A549 (cell line): Measurements from ENCODE around the gene SS18L1. TPM values are rescaled to one million over a fixed set of nuclear protein-coding genes. Genes with fewer than 3 reads are reported as not detected.

ENCODE experiments used
- ATAC-seq, 2 experiments: fragments of 200-7000 bp in 1 of 2; fragments of >200 bp in 1 of 2; cut with Nextera tagmentation in 1 of 2; cut with Tn5 transposase in 1 of 2; 3 replicates each; pipeline versions ENCODE4 v1.8.0 to v1.9.1; 2018 to 2020; ENCODE audit warnings: mild to moderate bottlenecking in 1 of 2, moderate library complexity in 1 of 2
- CTCF ChIA-PET: fragments of 300-600 bp; sonication (Branson Sonifier 250); formaldehyde crosslinking; extraction: SDS; loops from one replicate; lab custom pipeline; 2021; ENCODE audit warnings: antibody characterized with exemption, inconsistent platforms; lab: Yijun Ruan, JAX
- POLR2A ChIA-PET: fragments of 350-600 bp; formaldehyde crosslinking; extraction: SDS; loops from one replicate; lab custom pipeline; 2021; ENCODE audit warnings: antibody characterized with exemption, inconsistent platforms; lab: Yijun Ruan, JAX
- DNase-seq, 2 experiments: peaks; one replicate each; pipeline versions ENCODE4 v3.0.0 to v3.0.0-alpha.2; 2011 to 2016; ENCODE audit warnings: low read depth in 1 of 2, low spot score in 1 of 2
- FAIRE-seq: peaks from 2 replicates; lab custom pipeline; 2011; peaks lifted over from hg19 to GRCh38; lab: Jason Lieb, UNC
- H3K27ac ChIP-seq, 2 experiments: fragments of >200 bp; sonication (Bioruptor Twin); formaldehyde crosslinking; 3 replicates each; pipeline ENCODE4 v1.5.1; 2016 to 2017
- H3K4me1 ChIP-seq: fragments of >200 bp; sonication (Bioruptor Twin); formaldehyde crosslinking; 3 replicates; pipeline ENCODE4 v1.6.1; 2016
- H3K4me2 ChIP-seq: fragments of >200 bp; sonication (Bioruptor Twin); formaldehyde crosslinking; 3 replicates; pipeline ENCODE4 v1.6.1; 2016
- H3K4me3 ChIP-seq: fragments of >200 bp; sonication (Bioruptor Twin); formaldehyde crosslinking; 3 replicates; pipeline ENCODE4 v1.5.1; 2016
- H3K9me3 ChIP-seq: fragments of >200 bp; sonication (Bioruptor Twin); formaldehyde crosslinking; 3 replicates; pipeline ENCODE4 v1.6.1; 2016
- BCL3 ChIP-seq: fragments of >200 bp; sonication (Bioruptor Twin); formaldehyde crosslinking; IDR thresholded peaks from 3 replicates; pipeline ENCODE4 v1.6.1; 2016
- EP300 ChIP-seq, 2 experiments: fragments of >200 bp; sonication (Bioruptor Twin); formaldehyde crosslinking; IDR thresholded peaks; 2 replicates in 1 of 2; 3 replicates in 1 of 2; pipeline ENCODE4 v1.6.1; 2016 to 2017
- ESRRA ChIP-seq: fragments of 150-350 bp; IDR thresholded peaks from 2 replicates; pipeline ENCODE4 v1.6.1; 2014; ENCODE audit warnings: mild to moderate bottlenecking, low read length, borderline replicate concordance
- KDM5A ChIP-seq: fragments of 200-600 bp; sonication (generic); IDR thresholded peaks from 2 replicates; pipeline ENCODE4 v1.6.1; 2016; ENCODE audit warnings: antibody characterized with exemption, mild to moderate bottlenecking
- MAFK ChIP-seq: fragments of 450-650 bp; IDR thresholded peaks from 2 replicates; pipeline ENCODE4 v1.6.1; 2014; ENCODE audit not compliant: partially characterized antibody
- MAZ ChIP-seq: fragments of 150-350 bp; IDR thresholded peaks from 2 replicates; pipeline ENCODE4 v1.6.1; 2014; ENCODE audit warnings: antibody characterized with exemption, low read depth, low read length, borderline replicate concordance
- NPAS2 ChIP-seq: fragments of 250-450 bp; sonication (Bioruptor Pico); IDR thresholded peaks from 2 replicates; pipeline ENCODE4 v1.8.0; 2022; ENCODE audit warnings: mild to moderate bottlenecking, moderate library complexity, borderline replicate concordance
- PHF8 ChIP-seq: fragments of 200-600 bp; sonication (generic); IDR thresholded peaks from 2 replicates; pipeline ENCODE4 v1.6.1; 2016; ENCODE audit warnings: low read depth, mild to moderate bottlenecking, antibody characterized with exemption, moderate library complexity, borderline replicate concordance
- POLR2A ChIP-seq: IDR thresholded peaks from 2 replicates; pipeline ENCODE4 v1.6.1; 2012; ENCODE audit warnings: mild to moderate bottlenecking, low read length
- RAD21 ChIP-seq, 2 experiments: fragments of >200 bp in 1 of 2; sonication (Bioruptor Twin) in 1 of 2; formaldehyde crosslinking in 1 of 2; IDR thresholded peaks in 1 of 2; conservative IDR thresholded peaks in 1 of 2; 2 replicates in 1 of 2; 3 replicates in 1 of 2; pipeline ENCODE4 v1.6.1; 2012 to 2018; ENCODE audit warnings: inconsistent platforms in 1 of 2
- RARB ChIP-seq: fragments of 250-450 bp; sonication (Bioruptor Pico); IDR thresholded peaks from 2 replicates; pipeline ENCODE4 v1.8.0; 2021; ENCODE audit warnings: mild to moderate bottlenecking, moderate library complexity
- SMC3 ChIP-seq: fragments of >200 bp; sonication (Bioruptor Twin); formaldehyde crosslinking; IDR thresholded peaks from 3 replicates; pipeline ENCODE4 v1.6.1; 2018; ENCODE audit warnings: inconsistent platforms
- ZC3H11A ChIP-seq: fragments of 450-650 bp; IDR thresholded peaks from 2 replicates; pipeline ENCODE4 v1.6.1; 2014; ENCODE audit warnings: antibody characterized with exemption, mild to moderate bottlenecking
- WGBS: methylation state at CpG from one replicate; pipeline ENCODE4 v1.1.6; 2017; ENCODE audit errors: missing lambda C conversion rate; 5-methylcytosine and 5-hydroxymethylcytosine counted together
- polyA plus RNA-seq, 4 experiments: library from polyadenylated mRNA; depleted of rRNA in 3 of 4; stranded (reverse); fragments of >200 nt; fragmentation: RNase III in 1 of 4; extraction: RNeasy Plus Mini Kit Qiagen cat#74134 plus additional on column Dnase treatment in 1 of 4; gene quantifications; 2 replicates in 3 of 4; 3 replicates in 1 of 4; pipeline ENCODE4 v1.2.3, GENCODE V29; 2011 to 2017
- TF ChIP-seq, protein P1 (sequence below): fragments of >200 bp; sonication (Bioruptor Twin); formaldehyde crosslinking; IDR thresholded peaks from 2 replicates; pipeline ENCODE4 v1.6.1; 2016
- TF ChIP-seq, protein P2 (sequence below): fragments of 250-450 bp; sonication (Bioruptor Pico); IDR thresholded peaks from 2 replicates; pipeline ENCODE4 v1.5.0; 2020; ENCODE audit warnings: low read depth, mild to moderate bottlenecking, moderate library complexity
- TF ChIP-seq, protein P3 (sequence below): fragments of 200-600 bp; sonication (generic); IDR thresholded peaks from 2 replicates; pipeline ENCODE4 v1.6.1; 2016; ENCODE audit warnings: antibody characterized with exemption, mild to moderate bottlenecking, moderate library complexity
- TF ChIP-seq, protein P4 (sequence below): IDR thresholded peaks from 2 replicates; pipeline ENCODE4 v1.6.1; 2012

Gene SS18L1
- polyA plus RNA-seq, 2 of the 4 experiments (the other 2 are of a cell fraction), result 7.4 to 13.1 TPM

GRCh38 chr20:62126141-62126540, 17.4 kb upstream of the SS18L1 start:
- TF ChIP-seq ZC3H11A, result no peak
- no peak for TF ChIP-seq SMC3
- TF ChIP-seq BCL3, result no peak
- no peak for TF ChIP-seq EP300 (IDR thresholded peaks at IDR 0.05)
- TF ChIP-seq, protein P1, sequence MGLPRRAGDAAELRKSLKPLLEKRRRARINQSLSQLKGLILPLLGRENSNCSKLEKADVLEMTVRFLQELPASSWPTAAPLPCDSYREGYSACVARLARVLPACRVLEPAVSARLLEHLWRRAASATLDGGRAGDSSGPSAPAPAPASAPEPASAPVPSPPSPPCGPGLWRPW, result no peak
- TF ChIP-seq NPAS2 (CRISPR knock-in tag), result no peak
- TF ChIP-seq POLR2A, result no peak
- no peak for TF ChIP-seq RARB (CRISPR knock-in tag)
- TF ChIP-seq PHF8, result no peak
- TF ChIP-seq, protein P2, sequence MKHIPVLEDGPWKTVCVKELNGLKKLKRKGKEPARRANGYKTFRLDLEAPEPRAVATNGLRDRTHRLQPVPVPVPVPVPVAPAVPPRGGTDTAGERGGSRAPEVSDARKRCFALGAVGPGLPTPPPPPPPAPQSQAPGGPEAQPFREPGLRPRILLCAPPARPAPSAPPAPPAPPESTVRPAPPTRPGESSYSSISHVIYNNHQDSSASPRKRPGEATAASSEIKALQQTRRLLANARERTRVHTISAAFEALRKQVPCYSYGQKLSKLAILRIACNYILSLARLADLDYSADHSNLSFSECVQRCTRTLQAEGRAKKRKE (CRISPR knock-in tag), result no peak
- DNase-seq (no peak), ATAC-seq (no peak), FAIRE-seq (no peak)
- CTCF ChIA-PET, result interaction anchor here (1.0 to 3.8 kb wide), 3 partner anchors 10 to 115 kb away, joined by 5 to 15 read pairs (median 11); no protein-coding TSS in a partner anchor
- H3K4me1 ChIP-seq, result peaks cover 11% of the 10 kb centered on the region
- H3K9me3 ChIP-seq, result no peaks in the 10 kb centered on the region
- POLR2A ChIA-PET, result no interaction called here
- no peak overlapping the region for H3K27ac ChIP-seq
- no peak overlapping the region for H3K4me2 ChIP-seq
- WGBS, result 95% methylated on average over 20 of the region's 20 CpGs
- no peak overlapping the region for H3K4me3 ChIP-seq

DNA sequence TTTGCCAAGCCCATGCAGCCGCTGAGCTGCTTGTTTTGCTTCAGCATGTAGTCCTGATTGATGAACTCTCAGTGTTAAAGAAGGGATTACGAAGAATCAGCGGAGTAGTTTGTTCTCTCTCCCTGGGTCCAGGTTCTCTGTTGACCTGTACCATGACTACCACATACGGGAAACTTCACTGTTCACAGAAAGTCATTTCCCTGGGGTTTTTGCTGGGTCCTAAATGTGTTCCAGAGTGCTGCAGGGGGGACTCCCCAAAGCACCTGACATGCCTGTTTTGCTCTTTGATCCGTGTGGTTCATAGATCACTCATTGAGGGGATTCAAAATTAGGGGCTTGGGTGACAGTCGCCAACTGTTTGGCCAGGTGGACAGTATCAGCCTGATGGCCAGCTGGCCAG, 15.8 kb upstream of the SS18L1 start:
- H3K4me1 ChIP-seq, result peaks cover 11% of the 10 kb centered on the region
- CTCF ChIA-PET, result interaction anchor here (1.6 to 3.0 kb wide), 3 partner anchors 8 to 117 kb away, joined by 8 to 15 read pairs (median 9); no protein-coding TSS in a partner anchor
- TF ChIP-seq RAD21 (conservative IDR thresholded peaks at IDR 0.05 in 1 of 2, IDR thresholded peaks at IDR 0.05 in 1 of 2) (no peak), MAZ (no peak), MAFK (no peak), ESRRA (no peak), KDM5A (no peak)
- TF ChIP-seq, protein P1, result no peak
- TF ChIP-seq, protein P2 (CRISPR knock-in tag), result no peak
- TF ChIP-seq, all 56 proteins: peak for 0
- H3K9me3 ChIP-seq, result no peaks in the 10 kb centered on the region
- no peak overlapping the region for H3K4me2 ChIP-seq
- DNase-seq (no peak), FAIRE-seq (no peak), ATAC-seq (no peak)
- H3K27ac ChIP-seq, result no peak overlapping the region
- 90% methylated on average over 6 of the region's 6 CpGs for WGBS
- no peak overlapping the region for H3K4me3 ChIP-seq
- POLR2A ChIA-PET, result interaction anchor here (0.6 kb wide), 1 partner anchor 259 kb away, joined by 5 read pairs; the partner anchor contains the start of gene RPS21

DNA sequence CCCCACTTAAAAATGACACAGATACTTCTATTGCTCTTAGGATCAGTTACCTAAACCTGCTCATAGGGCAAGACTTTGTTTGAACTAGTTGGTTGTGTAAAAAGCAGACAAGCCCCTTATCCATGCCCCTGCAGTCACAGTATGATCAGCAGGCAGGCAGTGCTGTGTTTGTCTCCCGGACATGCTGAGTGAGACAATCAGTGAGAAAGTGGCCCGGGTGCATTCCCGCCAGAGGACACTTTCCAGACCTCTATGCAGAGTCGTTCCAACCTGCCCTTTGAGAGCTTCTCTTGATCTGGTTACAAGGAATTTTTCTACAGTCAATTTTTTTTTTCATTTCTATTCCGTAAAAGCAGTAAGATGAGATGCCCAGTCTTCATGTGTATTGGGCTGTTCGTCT, 15.1 kb upstream of the SS18L1 start:
- Histone ChIP-seq H3K4me3 (no peak overlapping the region), H3K27ac (no peak overlapping the region), H3K4me1 (peaks cover 8% of the 10 kb centered on the region), H3K9me3 (no peaks in the 10 kb centered on the region), H3K4me2 (no peak overlapping the region)
- TF ChIP-seq, protein P3, sequence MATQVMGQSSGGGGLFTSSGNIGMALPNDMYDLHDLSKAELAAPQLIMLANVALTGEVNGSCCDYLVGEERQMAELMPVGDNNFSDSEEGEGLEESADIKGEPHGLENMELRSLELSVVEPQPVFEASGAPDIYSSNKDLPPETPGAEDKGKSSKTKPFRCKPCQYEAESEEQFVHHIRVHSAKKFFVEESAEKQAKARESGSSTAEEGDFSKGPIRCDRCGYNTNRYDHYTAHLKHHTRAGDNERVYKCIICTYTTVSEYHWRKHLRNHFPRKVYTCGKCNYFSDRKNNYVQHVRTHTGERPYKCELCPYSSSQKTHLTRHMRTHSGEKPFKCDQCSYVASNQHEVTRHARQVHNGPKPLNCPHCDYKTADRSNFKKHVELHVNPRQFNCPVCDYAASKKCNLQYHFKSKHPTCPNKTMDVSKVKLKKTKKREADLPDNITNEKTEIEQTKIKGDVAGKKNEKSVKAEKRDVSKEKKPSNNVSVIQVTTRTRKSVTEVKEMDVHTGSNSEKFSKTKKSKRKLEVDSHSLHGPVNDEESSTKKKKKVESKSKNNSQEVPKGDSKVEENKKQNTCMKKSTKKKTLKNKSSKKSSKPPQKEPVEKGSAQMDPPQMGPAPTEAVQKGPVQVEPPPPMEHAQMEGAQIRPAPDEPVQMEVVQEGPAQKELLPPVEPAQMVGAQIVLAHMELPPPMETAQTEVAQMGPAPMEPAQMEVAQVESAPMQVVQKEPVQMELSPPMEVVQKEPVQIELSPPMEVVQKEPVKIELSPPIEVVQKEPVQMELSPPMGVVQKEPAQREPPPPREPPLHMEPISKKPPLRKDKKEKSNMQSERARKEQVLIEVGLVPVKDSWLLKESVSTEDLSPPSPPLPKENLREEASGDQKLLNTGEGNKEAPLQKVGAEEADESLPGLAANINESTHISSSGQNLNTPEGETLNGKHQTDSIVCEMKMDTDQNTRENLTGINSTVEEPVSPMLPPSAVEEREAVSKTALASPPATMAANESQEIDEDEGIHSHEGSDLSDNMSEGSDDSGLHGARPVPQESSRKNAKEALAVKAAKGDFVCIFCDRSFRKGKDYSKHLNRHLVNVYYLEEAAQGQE, result no peak
- TF ChIP-seq, protein P4, sequence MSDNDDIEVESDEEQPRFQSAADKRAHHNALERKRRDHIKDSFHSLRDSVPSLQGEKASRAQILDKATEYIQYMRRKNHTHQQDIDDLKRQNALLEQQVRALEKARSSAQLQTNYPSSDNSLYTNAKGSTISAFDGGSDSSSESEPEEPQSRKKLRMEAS, result no peak
- ATAC-seq (no peak), FAIRE-seq (no peak), DNase-seq (no peak)
- 82% methylated on average over 6 of the region's 6 CpGs for WGBS
- ChIA-PET CTCF (interaction anchor here (1.9 to 3.0 kb wide), 2 partner anchors 7 to 9 kb away, joined by 8 to 15 read pairs; no protein-coding TSS in a partner anchor), POLR2A (no interaction called here)
